Measurements from ENCODE around the gene ZNF292.
"Not testable (repeated sequence)": the region's sequence is repeated elsewhere in the genome, so short reads cannot be mapped to it uniquely, and the experiment has no call there.

- not testable (repeated sequence) for TF ChIP-seq POLR2AphosphoS5 (IDR thresholded peaks at IDR 0.05; ENCODE audit: low read depth, low read length); CTCF (IDR thresholded peaks at IDR 0.05); NRF1 (IDR thresholded peaks at IDR 0.05; ENCODE audit: low read depth, low read length); CHD2 (IDR thresholded peaks at IDR 0.05; ENCODE audit: low read length, partially characterized antibody); ELF1 (IDR thresholded peaks at IDR 0.05); PBX3 (IDR thresholded peaks at IDR 0.05); GATA2 (CRISPR knock-in tag; IDR thresholded peaks at IDR 0.05); YY1 (IDR thresholded peaks at IDR 0.05; ENCODE audit: low read depth); SMC3 (IDR thresholded peaks at IDR 0.05; ENCODE audit: low read depth, low read length); TAF1 (IDR thresholded peaks at IDR 0.05; ENCODE audit: borderline replicate concordance, low read depth, low read length)
- TF ChIP-seq, protein P1, sequence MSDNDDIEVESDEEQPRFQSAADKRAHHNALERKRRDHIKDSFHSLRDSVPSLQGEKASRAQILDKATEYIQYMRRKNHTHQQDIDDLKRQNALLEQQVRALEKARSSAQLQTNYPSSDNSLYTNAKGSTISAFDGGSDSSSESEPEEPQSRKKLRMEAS (IDR thresholded peaks at IDR 0.05; ENCODE audit: low read depth): not testable (repeated sequence)
- TF ChIP-seq, protein P2, sequence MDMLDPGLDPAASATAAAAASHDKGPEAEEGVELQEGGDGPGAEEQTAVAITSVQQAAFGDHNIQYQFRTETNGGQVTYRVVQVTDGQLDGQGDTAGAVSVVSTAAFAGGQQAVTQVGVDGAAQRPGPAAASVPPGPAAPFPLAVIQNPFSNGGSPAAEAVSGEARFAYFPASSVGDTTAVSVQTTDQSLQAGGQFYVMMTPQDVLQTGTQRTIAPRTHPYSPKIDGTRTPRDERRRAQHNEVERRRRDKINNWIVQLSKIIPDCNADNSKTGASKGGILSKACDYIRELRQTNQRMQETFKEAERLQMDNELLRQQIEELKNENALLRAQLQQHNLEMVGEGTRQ (IDR thresholded peaks at IDR 0.05; ENCODE audit: borderline replicate concordance, low read depth, low read length): not testable (repeated sequence)
Measured at GRCh38 chr6:87301277-87301676, 145.9 kb downstream of the ZNF292 start.

Measured in SK-N-SH (cell line).